Heart left ventricle (tissue), 13 donors: ENCODE measurements around the gene MS4A15.

Experiments
- CTCF ChIP-seq, 12 donors: fragments of 200-600 bp; sonication (generic) in 4 of 12; IDR thresholded peaks; one replicate each; pipeline versions ENCODE4 v1.5.0 to v1.8.0; 2018 to 2022; ENCODE audit warnings: antibody characterized with exemption in 12 of 12, mild to moderate bottlenecking in 5 of 12
- POLR2A ChIP-seq, 2 donors: fragments of 450-650 bp; IDR thresholded peaks; one replicate each; pipeline ENCODE4 v1.6.1; 2017; ENCODE audit warnings: antibody characterized with exemption in 2 of 2, mild to moderate bottlenecking in 2 of 2, moderate library complexity in 2 of 2
- donor health status: ischemic (EF 13 %, LVEDD 7.1; RV severe dilation, severe dysfunction).
- donor health status: DM: no; HTN: yes; CAD: no.
- donor health status: DM: no; HTN: no; CAD: no.
- donor health status: ischemic (EF 25% LVEDD 6.9; RV normal size, moderate dysfunction).
- donor health status: ischemic (EF 25% LVEDD 5.7; RV mildly dilated, moderate dysfunction).
- donor health status: ischemic (EF 35%, LVEDD 5.7; RV mildly dilated, moderate dysfunction).
- donor health status: nonischemic (EF 11% LVEDD 7.7; RV severe dilation, severe dysfunction).
- donor health status: DM: yes; HTN: yes; CAD: no.
- donor health status: PGD.
- donor health status: ischemic (EF 29% LVEDD 5.4; RV normal size, mild dysfunction).
- donor health status: nonischemic (EF 23%, LVEDD 6.1; RV moderate dilation, normal function).

DNA sequence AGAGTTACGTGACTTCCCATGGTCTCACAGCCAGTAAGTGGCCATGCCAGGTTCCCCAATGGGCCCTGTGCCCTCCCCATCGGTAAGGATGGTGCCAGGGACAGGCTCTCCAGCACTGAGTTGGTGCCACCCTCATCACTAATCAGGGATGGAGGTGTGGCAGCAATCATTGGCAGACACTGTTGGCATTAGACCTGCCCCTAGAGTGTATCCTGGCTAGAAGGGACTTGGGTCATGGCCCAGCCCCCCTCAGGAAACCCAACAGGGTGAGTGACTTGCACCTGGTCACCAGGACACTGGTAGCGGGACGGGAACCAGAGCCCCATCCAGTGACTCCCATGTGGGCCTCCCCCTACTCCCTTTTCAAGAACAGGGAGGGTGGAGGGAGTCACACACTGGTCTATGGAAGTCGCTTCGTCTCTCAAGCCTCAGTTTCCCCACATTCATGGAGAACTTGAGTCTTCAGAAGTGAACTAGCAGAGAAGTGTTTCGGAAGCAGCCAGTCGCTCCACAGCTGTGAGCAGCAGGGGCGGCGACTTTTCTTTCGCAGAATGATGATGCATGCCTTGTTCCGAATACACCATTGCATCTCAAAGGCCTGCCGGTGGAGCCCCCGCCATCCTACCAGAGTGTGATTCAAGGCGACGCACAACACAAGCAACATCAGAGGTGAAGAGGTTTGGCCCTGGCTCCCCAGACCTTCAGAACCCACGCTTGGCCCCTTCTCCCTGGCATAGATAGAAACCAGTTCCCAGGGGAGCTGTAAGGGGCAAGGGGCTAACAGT lies 41.4 kb downstream of the MS4A15 start:
- no peak for TF ChIP-seq POLR2A (IDR thresholded peaks at IDR 0.05)
- TF ChIP-seq CTCF (IDR thresholded peaks at IDR 0.05) = no peak
